ENCODE measurements around the gene TTC7B. TPM values are rescaled to one million over a fixed set of nuclear protein-coding genes. Genes with fewer than 3 reads are reported as not detected.

Gene TTC7B
- total and polyA plus RNA-seq, 9 of the 15 experiments (the other 6 are each of a cell fraction or from before 2014, with no cell fraction given), result 2.2 to 77.2 (median 36.7) TPM

DNA sequence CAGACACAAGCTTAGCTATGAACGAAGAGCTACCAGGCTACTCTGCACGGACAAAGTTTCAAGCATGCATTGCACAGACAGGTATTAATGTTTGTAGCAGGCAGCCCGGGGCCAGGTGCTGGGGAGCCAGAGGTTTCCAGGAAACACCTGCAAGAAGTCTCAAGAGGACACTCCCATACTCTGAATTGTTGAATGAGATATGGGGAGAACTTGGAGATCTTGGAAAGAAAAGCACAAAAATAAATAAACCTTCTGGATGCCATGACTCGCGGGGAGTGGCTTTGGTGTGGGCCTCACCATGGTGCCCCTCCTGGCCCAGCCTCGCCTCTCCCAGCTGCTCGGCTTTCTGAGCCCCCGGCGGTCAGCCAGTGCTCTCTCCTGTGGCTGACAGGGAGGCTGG lies 186.8 kb downstream of the TTC7B start:
- Histone ChIP-seq H3K79me2 (ENCODE audit: control insufficient read depth, insufficient read depth, low read length) (no peaks in the 10 kb centered on the region), H3K9me1 (ENCODE audit: control insufficient read depth, insufficient read depth, low read length) (peaks cover 5% of the 10 kb centered on the region), H2AFZ (ENCODE audit: low read depth, low read length) (no peak overlapping the region), H3K4me2 (ENCODE audit: insufficient read depth, low read length) (no peak overlapping the region), H3K4me3 (no peak overlapping the region), H3K4me1 (replicated peaks in 1 of 2; ENCODE audit: control insufficient read depth in 2 of 2, insufficient read depth in 2 of 2, low read length in 2 of 2) (peaks cover 10 to 15% of the 10 kb centered on the region in 2 experiments; a peak in 3 of 5 replicates), H3K9me3 (replicated peaks; ENCODE audit: control insufficient read depth, insufficient read depth, low read depth, low read length) (no peaks in the 10 kb centered on the region), H4K20me1 (replicated peaks; ENCODE audit: control insufficient read depth, insufficient read depth, low read length) (no peaks in the 10 kb centered on the region), H3K27me3 (ENCODE audit: control insufficient read depth in 2 of 2, insufficient read depth in 2 of 2, low read length in 2 of 2) (no peaks in the 10 kb centered on the region), H3K9ac (ENCODE audit: insufficient read depth in 1 of 2, low read depth in 2 of 2, low read length in 2 of 2) (no peak overlapping the region), H3K36me3 (ENCODE audit: control insufficient read depth, insufficient read depth, low read length) (no peaks in the 10 kb centered on the region), H3K27ac (ENCODE audit: extremely low read depth, low read depth, low read length) (no peak overlapping the region)
- 91% methylated on average over 9 of the region's 9 CpGs for WGBS (ENCODE audit: insufficient coverage, low coverage, missing lambda C conversion rate)
- in situ Hi-C loops (cut with MboI), result no loop called here
- no peak for DNase-seq (ENCODE audit: extremely low read depth in 1 of 4, low spot score in 3 of 4)
- no peak for TF ChIP-seq ZNF239 (CRISPR knock-in tag; IDR thresholded peaks at IDR 0.05)
- TF ChIP-seq, protein P1, sequence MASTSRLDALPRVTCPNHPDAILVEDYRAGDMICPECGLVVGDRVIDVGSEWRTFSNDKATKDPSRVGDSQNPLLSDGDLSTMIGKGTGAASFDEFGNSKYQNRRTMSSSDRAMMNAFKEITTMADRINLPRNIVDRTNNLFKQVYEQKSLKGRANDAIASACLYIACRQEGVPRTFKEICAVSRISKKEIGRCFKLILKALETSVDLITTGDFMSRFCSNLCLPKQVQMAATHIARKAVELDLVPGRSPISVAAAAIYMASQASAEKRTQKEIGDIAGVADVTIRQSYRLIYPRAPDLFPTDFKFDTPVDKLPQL (IDR thresholded peaks at IDR 0.05; ENCODE audit: extremely low read depth, insufficient read length), result no peak
- TF ChIP-seq ZBTB1 (CRISPR knock-in tag; IDR thresholded peaks at IDR 0.05; ENCODE audit: borderline replicate concordance, low read depth), result no peak
- no peak for TF ChIP-seq MED1 (CRISPR knock-in tag; IDR thresholded peaks at IDR 0.05; ENCODE audit: borderline replicate concordance)
- TF ChIP-seq, protein P2, sequence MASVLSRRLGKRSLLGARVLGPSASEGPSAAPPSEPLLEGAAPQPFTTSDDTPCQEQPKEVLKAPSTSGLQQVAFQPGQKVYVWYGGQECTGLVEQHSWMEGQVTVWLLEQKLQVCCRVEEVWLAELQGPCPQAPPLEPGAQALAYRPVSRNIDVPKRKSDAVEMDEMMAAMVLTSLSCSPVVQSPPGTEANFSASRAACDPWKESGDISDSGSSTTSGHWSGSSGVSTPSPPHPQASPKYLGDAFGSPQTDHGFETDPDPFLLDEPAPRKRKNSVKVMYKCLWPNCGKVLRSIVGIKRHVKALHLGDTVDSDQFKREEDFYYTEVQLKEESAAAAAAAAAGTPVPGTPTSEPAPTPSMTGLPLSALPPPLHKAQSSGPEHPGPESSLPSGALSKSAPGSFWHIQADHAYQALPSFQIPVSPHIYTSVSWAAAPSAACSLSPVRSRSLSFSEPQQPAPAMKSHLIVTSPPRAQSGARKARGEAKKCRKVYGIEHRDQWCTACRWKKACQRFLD (CRISPR knock-in tag; IDR thresholded peaks at IDR 0.05), result no peak
- TF ChIP-seq MTA1 (IDR thresholded peaks at IDR 0.05; ENCODE audit: borderline replicate concordance), result no peak
- no peak for TF ChIP-seq ZNF408 (CRISPR knock-in tag; IDR thresholded peaks at IDR 0.05; ENCODE audit: low read depth)
- TF ChIP-seq, protein P3, sequence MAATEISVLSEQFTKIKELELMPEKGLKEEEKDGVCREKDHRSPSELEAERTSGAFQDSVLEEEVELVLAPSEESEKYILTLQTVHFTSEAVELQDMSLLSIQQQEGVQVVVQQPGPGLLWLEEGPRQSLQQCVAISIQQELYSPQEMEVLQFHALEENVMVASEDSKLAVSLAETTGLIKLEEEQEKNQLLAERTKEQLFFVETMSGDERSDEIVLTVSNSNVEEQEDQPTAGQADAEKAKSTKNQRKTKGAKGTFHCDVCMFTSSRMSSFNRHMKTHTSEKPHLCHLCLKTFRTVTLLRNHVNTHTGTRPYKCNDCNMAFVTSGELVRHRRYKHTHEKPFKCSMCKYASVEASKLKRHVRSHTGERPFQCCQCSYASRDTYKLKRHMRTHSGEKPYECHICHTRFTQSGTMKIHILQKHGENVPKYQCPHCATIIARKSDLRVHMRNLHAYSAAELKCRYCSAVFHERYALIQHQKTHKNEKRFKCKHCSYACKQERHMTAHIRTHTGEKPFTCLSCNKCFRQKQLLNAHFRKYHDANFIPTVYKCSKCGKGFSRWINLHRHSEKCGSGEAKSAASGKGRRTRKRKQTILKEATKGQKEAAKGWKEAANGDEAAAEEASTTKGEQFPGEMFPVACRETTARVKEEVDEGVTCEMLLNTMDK (IDR thresholded peaks at IDR 0.05; ENCODE audit: borderline replicate concordance, insufficient read depth, low read depth, low read length, poor library complexity, severe bottlenecking), result no peak
- no peak for TF ChIP-seq NFE2L1 (tag; IDR thresholded peaks at IDR 0.05; ENCODE audit: borderline replicate concordance, low read depth)
- TF ChIP-seq FOXK2 (conservative IDR thresholded peaks at IDR 0.05 in 1 of 2, IDR thresholded peaks at IDR 0.05 in 1 of 2; ENCODE audit: low read depth in 2 of 2), result no peak
- TF ChIP-seq SMAD3 (CRISPR knock-in tag; conservative IDR thresholded peaks at IDR 0.05), result no peak
- no peak for TF ChIP-seq IRF2 (CRISPR knock-in tag; IDR thresholded peaks at IDR 0.05)
- TF ChIP-seq ZNF253 (CRISPR knock-in tag; conservative IDR thresholded peaks at IDR 0.05), result no peak
- no peak for ATAC-seq
- ChIA-PET CTCF (ENCODE audit: low intra/inter-chr PET ratio) (no interaction called here), POLR2A (no interaction called here)
- no TSS peak for BruUV-seq (replicated peaks)
- intact Hi-C loops (cut with micrococcal nuclease), result no loop called here
- no peak for FAIRE-seq

Measured in K562 (cell line).